ENCODE data around the gene EMP1. TPM values are rescaled to one million over a fixed set of nuclear protein-coding genes. Genes with fewer than 3 reads are reported as not detected.

EMP1 gene
- total RNA-seq, 2 experiments from 2014 or later: 3.0 to 4.0 TPM

DNA sequence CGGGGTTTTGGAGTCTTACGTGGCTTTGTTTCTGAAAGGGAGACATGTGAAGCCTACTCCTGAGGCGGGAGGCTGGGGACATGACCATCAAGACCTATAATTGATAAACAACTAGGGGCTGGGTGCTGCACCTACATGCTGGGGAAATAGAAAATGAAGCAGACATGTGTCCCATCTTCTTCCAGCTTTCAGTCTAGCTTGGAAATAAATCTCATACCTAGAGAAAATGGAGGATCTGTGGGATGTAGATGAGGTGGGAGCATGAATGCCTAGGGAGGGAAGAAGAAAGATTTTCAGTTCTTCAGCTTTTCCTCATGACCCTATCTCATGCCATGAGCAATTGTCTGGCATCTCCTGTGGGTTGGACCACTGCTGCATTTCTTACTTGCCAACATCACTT is 22.1 kb downstream of the EMP1 start:
- no peak overlapping the region for H3K27ac Mint-ChIP-seq
- no peak overlapping the region for H3K4me3 Mint-ChIP-seq
- no peaks in the 10 kb centered on the region for H3K36me3 Mint-ChIP-seq (ENCODE audit: low read depth)
- CTCF ChIA-PET: interaction anchor here (1.2 kb wide), 1 partner anchor 303 kb away, joined by 3 read pairs; no protein-coding TSS in a partner anchor
- intact Hi-C loops (cut with micrococcal nuclease): no loop called here
- no peaks in the 10 kb centered on the region for H3K27me3 Mint-ChIP-seq (ENCODE audit: low read depth)
- no peak for DNase-seq
- H3K9me3 Mint-ChIP-seq: no peaks in the 10 kb centered on the region
- H3K4me1 Mint-ChIP-seq (ENCODE audit: low read depth): no peaks in the 10 kb centered on the region

GRCh38 chr12:13219320-13219719 is 22.8 kb downstream of the EMP1 start:
- no peak overlapping the region for H3K27ac Mint-ChIP-seq
- H3K27me3 Mint-ChIP-seq (ENCODE audit: low read depth): no peaks in the 10 kb centered on the region
- no peaks in the 10 kb centered on the region for H3K9me3 Mint-ChIP-seq
- CTCF ChIA-PET: interaction anchor here (1.2 kb wide), 1 partner anchor 303 kb away, joined by 3 read pairs; no protein-coding TSS in a partner anchor
- H3K4me3 Mint-ChIP-seq: no peak overlapping the region
- no peak for DNase-seq
- no peaks in the 10 kb centered on the region for H3K36me3 Mint-ChIP-seq (ENCODE audit: low read depth)
- intact Hi-C loops (cut with micrococcal nuclease): no loop called here
- H3K4me1 Mint-ChIP-seq (ENCODE audit: low read depth): no peaks in the 10 kb centered on the region

- Mint-ChIP-seq H3K4me3 (no peak overlapping the region), H3K4me1 (ENCODE audit: low read depth) (no peaks in the 10 kb centered on the region), H3K36me3 (ENCODE audit: low read depth) (no peaks in the 10 kb centered on the region), H3K27ac (no peak overlapping the region), H3K27me3 (ENCODE audit: low read depth) (peaks cover under 1% of the 10 kb centered on the region), H3K9me3 (no peaks in the 10 kb centered on the region)
- CTCF ChIA-PET: no interaction called here
- DNase-seq: no peak
- intact Hi-C loops (cut with micrococcal nuclease): no loop called here
Measured at GRCh38 chr12:13220838-13221237, 24.3 kb downstream of the EMP1 start.

DNA sequence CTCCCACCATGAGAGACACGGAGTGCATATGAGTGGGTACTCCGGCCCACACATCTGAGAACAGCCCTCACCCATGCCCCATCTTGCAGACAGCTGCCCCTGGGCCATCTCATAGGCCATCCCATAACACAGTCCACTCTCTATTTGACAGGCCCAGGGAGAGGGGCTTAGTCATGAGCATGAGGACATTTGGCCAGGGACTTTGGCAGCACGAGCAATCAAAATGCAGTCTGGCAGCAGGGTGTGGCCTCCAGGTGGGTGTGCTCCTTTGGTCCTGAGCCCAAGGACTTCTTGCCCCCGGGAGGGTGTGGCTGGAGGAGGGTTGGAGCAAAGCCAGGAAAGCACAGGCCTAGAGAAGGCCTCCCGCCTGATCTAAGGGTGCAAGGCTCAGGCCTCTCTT is 25.6 kb downstream of the EMP1 start:
- no peak for DNase-seq
- CTCF ChIA-PET: interaction anchor here (0.5 to 0.6 kb wide), 2 partner anchors 314 to 367 kb away, joined by 3 to 4 read pairs; no protein-coding TSS in a partner anchor
- Mint-ChIP-seq H3K27me3 (ENCODE audit: low read depth) (peaks cover 4% of the 10 kb centered on the region), H3K9me3 (no peaks in the 10 kb centered on the region), H3K4me3 (no peak overlapping the region), H3K36me3 (ENCODE audit: low read depth) (no peaks in the 10 kb centered on the region), H3K27ac (no peak overlapping the region), H3K4me1 (ENCODE audit: low read depth) (no peaks in the 10 kb centered on the region)
- intact Hi-C loops (cut with micrococcal nuclease): no loop called here

DNA sequence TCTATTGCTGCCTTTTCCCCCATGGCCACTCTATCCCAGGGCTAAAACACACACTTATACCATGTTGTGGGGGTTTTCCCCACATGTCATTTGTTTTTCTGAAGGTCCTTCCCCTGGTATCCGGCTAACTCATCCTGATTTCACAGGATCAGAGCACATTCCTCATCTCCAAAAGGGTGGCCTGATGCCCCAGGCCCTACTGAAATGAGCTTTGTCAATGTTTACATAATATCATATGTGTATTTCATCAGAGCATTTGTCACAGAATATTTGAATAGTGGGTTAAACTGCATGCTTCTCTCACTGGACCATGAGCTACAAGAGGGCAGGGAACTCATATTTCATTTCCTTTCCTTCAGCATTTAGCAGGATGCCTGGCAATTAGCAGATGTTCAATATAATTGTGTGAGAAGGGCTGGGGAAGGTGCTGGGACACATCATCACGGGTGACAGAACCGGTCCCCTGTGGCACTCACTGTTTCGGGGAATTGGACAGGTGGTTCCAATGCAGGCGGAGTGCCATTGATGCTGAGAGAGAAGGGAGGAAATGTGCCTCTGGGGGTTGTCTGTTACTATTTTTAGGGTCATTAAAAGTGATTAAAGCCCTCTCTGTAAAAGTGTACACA is 26.8 kb downstream of the EMP1 start:
- no peaks in the 10 kb centered on the region for H3K9me3 Mint-ChIP-seq
- intact Hi-C loops (cut with micrococcal nuclease): no loop called here
- H3K27ac Mint-ChIP-seq: no peak overlapping the region

DNA sequence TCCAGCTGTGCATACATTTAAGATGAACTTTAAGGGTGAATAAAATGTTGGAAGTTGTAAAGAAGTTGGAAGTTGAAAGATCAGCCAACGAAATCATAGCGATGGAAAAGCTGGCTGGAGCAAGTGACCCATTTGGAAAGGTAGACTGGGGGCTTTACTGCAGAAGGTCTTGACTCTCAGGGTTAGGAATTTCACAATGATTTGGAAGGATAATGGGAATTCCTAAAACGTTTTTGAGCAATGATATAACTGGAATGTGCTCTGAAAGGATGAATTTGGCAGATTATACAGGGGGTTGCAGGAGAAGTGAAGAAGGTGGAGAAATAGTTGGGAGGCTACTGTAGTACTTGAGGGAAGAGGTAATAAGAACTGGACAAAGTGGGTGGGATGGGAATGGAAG is 27.4 kb downstream of the EMP1 start:
- Mint-ChIP-seq H3K36me3 (ENCODE audit: low read depth) (no peaks in the 10 kb centered on the region), H3K27ac (no peak overlapping the region), H3K4me1 (ENCODE audit: low read depth) (no peaks in the 10 kb centered on the region), H3K9me3 (no peaks in the 10 kb centered on the region), H3K4me3 (no peak overlapping the region), H3K27me3 (ENCODE audit: low read depth) (peaks cover 10% of the 10 kb centered on the region)
- CTCF ChIA-PET: interaction anchor here (0.7 to 1.1 kb wide), 4 partner anchors 11 to 386 kb away, joined by 3 read pairs; no protein-coding TSS in a partner anchor
- no peak for DNase-seq
- intact Hi-C loops (cut with micrococcal nuclease): no loop called here

More for the DNA sequence above, 26.8 kb downstream of the EMP1 start:
- no peaks in the 10 kb centered on the region for H3K4me1 Mint-ChIP-seq (ENCODE audit: low read depth)
- DNase-seq: no peak
- CTCF ChIA-PET: interaction anchor here (0.7 to 1.0 kb wide), 2 partner anchors 55 to 307 kb away, joined by 3 read pairs; no protein-coding TSS in a partner anchor
- peaks cover 10% of the 10 kb centered on the region for H3K27me3 Mint-ChIP-seq (ENCODE audit: low read depth)
- no peak overlapping the region for H3K4me3 Mint-ChIP-seq
- H3K36me3 Mint-ChIP-seq (ENCODE audit: low read depth): no peaks in the 10 kb centered on the region

- Mint-ChIP-seq H3K4me3 (no peak overlapping the region), H3K27ac (no peak overlapping the region), H3K36me3 (ENCODE audit: low read depth) (no peaks in the 10 kb centered on the region), H3K9me3 (peaks cover 2% of the 10 kb centered on the region), H3K4me1 (ENCODE audit: low read depth) (no peaks in the 10 kb centered on the region), H3K27me3 (ENCODE audit: low read depth) (peaks cover 13% of the 10 kb centered on the region)
- intact Hi-C loops (cut with micrococcal nuclease): no loop called here
- DNase-seq: no peak
- CTCF ChIA-PET: interaction anchor here (0.9 to 1.2 kb wide), 2 partner anchors 15 to 29 kb away, joined by 5 to 6 read pairs; no protein-coding TSS in a partner anchor
Measured at GRCh38 chr12:13227191-13227590, 30.7 kb downstream of the EMP1 start.

GRCh38 chr12:13228579-13228978 is 32.1 kb downstream of the EMP1 start:
- Mint-ChIP-seq H3K36me3 (ENCODE audit: low read depth) (no peaks in the 10 kb centered on the region), H3K4me1 (ENCODE audit: low read depth) (no peaks in the 10 kb centered on the region), H3K4me3 (no peak overlapping the region), H3K27me3 (ENCODE audit: low read depth) (peaks cover 13% of the 10 kb centered on the region), H3K27ac (no peak overlapping the region), H3K9me3 (peaks cover 2% of the 10 kb centered on the region)
- intact Hi-C loops (cut with micrococcal nuclease): no loop called here
- DNase-seq: no peak
- CTCF ChIA-PET: no interaction called here

DNA sequence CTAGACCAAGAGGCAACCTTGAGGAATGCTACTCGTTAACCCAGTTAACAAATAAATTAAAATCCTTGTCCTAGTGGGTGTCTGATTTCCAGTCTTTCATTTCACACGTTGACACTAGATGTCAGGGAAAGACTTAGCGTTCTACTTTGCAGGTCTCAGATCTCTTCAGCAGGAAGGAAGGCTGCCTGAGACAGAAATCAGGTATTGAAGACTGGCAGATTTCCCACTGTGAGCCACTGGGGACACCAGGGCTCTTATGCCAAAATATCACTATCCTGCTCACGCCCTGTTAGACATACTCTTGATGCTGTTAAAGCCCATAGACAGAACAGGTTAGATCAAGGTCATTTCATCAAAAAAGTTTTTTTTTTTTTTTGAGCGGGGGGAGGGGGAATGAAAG is 33.0 kb downstream of the EMP1 start:
- CTCF ChIA-PET: no interaction called here
- H3K36me3 Mint-ChIP-seq (ENCODE audit: low read depth): no peaks in the 10 kb centered on the region
- no peak overlapping the region for H3K4me3 Mint-ChIP-seq
- no peak overlapping the region for H3K27ac Mint-ChIP-seq
- intact Hi-C loops (cut with micrococcal nuclease): no loop called here
- no peak for DNase-seq
- H3K27me3 Mint-ChIP-seq (ENCODE audit: low read depth): peaks cover 13% of the 10 kb centered on the region
- no peaks in the 10 kb centered on the region for H3K4me1 Mint-ChIP-seq (ENCODE audit: low read depth)
- H3K9me3 Mint-ChIP-seq: peaks cover 2% of the 10 kb centered on the region

GRCh38 chr12:13230500-13230899 is 34.0 kb downstream of the EMP1 start:
- Mint-ChIP-seq H3K36me3 (ENCODE audit: low read depth) (no peaks in the 10 kb centered on the region), H3K27ac (no peak overlapping the region), H3K9me3 (peaks cover 2% of the 10 kb centered on the region), H3K4me3 (no peak overlapping the region), H3K27me3 (ENCODE audit: low read depth) (peaks cover 13% of the 10 kb centered on the region), H3K4me1 (ENCODE audit: low read depth) (no peaks in the 10 kb centered on the region)
- DNase-seq: no peak
- intact Hi-C loops (cut with micrococcal nuclease): no loop called here
- CTCF ChIA-PET: no interaction called here

DNA sequence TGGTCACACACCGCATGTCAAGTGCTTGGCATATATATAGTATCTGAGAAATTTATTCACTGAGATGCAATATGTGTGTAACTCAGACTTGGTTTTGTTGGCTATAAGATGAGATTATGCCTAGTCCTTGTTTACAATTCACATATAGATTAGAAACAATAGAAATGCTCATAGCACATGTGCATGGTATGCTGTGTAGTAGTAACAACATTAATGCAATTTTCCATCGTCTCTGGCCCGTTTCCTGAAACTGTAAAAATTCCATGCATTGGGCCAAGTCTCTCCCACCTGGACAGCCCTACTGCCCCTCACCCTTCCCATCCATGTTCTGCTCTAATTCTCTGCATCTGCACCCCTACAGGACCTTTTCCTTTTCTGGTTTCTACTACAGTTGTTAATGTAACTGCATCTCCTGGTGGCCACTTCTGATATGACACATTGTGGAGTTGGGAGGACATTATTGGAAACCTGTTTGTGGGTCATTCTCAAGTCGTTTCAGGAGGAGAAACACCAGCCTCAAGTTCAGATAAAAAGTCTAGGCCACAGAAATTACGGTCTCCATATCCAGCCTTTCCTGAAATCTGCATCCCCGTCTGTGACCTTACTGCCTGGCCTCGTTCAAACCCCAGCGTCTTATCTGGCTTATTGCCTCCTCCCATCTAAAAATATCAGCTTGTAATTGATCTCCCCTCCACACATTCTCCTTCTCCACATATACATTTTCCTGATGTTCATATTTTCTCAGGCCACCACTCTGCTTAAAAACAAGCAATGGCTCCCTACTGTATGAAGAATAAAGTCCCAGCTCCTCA is 37.5 kb downstream of the EMP1 start:
- CTCF ChIA-PET: interaction anchor here (0.6 to 1.2 kb wide), 5 partner anchors 22 to 318 kb away, joined by 3 to 4 read pairs (median 4); no protein-coding TSS in a partner anchor
- H3K27ac Mint-ChIP-seq: no peak overlapping the region
- H3K36me3 Mint-ChIP-seq (ENCODE audit: low read depth): no peaks in the 10 kb centered on the region
- peaks cover 3% of the 10 kb centered on the region for H3K27me3 Mint-ChIP-seq (ENCODE audit: low read depth)
- intact Hi-C loops (cut with micrococcal nuclease): loop anchor here (1.0 kb wide), 2 partner anchors 136 to 318 kb away; no protein-coding TSS in a partner anchor
- no peak overlapping the region for H3K4me3 Mint-ChIP-seq
- peak; percentile 55 for DNase-seq
- H3K4me1 Mint-ChIP-seq (ENCODE audit: low read depth): no peaks in the 10 kb centered on the region
- peaks cover 2% of the 10 kb centered on the region for H3K9me3 Mint-ChIP-seq

DNA sequence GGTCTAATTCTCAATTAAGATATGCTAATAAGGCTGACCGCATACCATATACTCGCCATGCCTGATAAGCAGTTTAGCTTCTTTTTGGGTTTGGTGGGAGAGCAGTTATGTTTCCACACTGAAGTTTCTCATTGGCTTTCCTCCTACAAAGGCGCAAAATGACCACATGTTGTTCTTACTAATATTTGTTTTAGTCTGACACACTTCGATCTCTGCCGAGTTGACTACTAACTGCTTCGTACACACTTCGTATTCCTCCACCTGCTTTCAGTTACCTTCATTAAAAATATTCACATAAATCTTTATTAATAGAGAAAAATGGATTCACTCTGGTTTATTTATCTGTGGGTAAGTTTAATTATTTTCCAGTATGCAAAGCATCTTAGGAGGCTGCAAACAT is 41.7 kb downstream of the EMP1 start:
- Mint-ChIP-seq H3K4me3 (no peak overlapping the region), H3K27me3 (ENCODE audit: low read depth) (peaks cover 2% of the 10 kb centered on the region), H3K9me3 (no peaks in the 10 kb centered on the region), H3K27ac (no peak overlapping the region), H3K36me3 (ENCODE audit: low read depth) (no peaks in the 10 kb centered on the region), H3K4me1 (ENCODE audit: low read depth) (no peaks in the 10 kb centered on the region)
- CTCF ChIA-PET: no interaction called here
- no peak for DNase-seq
- intact Hi-C loops (cut with micrococcal nuclease): no loop called here

All from activated naive CD4-positive, alpha-beta T cell treated with anti-CD3 and anti-CD28 coated beads for 36 hours (primary cell).